Measurements from ENCODE around the gene MAPK8IP1.
"Not testable (repeated sequence)": the region's sequence is repeated elsewhere in the genome, so short reads cannot be mapped to it uniquely, and the experiment has no call there.

MAPK8IP1 gene

GRCh38 chr11:45892856-45893255 lies 7.4 kb downstream of the MAPK8IP1 start:
- no peak for DNase-seq

- no peak for DNase-seq
These were observed 9.2 kb downstream of the MAPK8IP1 start for GRCh38 chr11:45894555-45895247.

GRCh38 chr11:45895553-45896259 lies 10.3 kb downstream of the MAPK8IP1 start:
- DNase-seq: no peak

- peak; percentile 73 for DNase-seq
These were observed 11.1 kb downstream of the MAPK8IP1 start for GRCh38 chr11:45896422-45896984.

DNA sequence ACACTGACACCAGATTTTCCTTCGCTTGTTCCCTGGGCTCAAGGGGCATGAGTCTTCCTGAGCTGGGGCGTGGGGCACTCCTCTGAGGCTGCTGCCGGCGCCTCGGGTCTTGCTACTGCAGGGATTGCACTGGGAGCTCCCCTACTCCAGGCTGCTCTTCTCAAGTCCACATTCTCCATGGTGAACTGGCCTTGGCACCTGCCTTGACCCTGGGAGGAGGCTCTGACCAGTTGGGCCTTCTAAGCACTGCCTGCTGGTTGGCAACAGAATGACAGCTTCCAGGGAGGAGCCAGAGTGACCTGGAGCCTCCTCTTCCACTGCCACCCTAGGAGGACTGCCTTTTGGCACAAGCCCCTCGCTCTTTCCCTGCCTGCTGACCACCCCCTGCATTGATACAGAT lies 12.1 kb downstream of the MAPK8IP1 start:
- no peak for DNase-seq

GRCh38 chr11:45899086-45899447 lies 13.6 kb downstream of the MAPK8IP1 start:
- DNase-seq: no peak

- DNase-seq: peak; percentile 83
These were observed 14.2 kb downstream of the MAPK8IP1 start for GRCh38 chr11:45899448-45900174.

DNA sequence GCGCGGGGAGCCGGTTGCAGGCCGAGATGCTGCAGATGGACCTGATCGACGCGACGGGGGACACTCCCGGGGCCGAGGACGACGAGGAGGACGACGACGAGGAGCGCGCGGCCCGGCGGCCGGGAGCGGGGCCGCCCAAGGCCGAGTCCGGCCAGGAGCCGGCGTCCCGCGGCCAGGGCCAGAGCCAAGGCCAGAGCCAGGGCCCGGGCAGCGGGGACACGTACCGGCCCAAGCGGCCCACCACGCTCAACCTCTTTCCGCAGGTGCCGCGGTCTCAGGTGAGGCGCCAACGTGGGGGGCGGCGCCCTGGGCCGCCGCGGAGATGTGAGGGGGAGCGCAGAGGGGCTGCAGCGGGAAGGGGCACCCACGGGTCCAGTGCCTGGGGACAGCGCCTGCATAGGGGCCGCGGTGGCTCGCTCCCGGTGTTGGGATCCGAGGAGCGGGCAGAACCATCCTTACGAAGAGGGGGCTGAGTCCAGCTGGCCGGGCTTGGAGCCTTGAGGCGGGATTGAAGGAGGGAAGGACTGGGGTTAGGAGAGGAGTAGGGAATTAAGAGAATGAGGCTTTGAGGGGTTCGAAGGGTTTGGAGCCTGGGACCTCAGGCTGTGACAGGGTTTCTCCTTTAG lies 14.8 kb downstream of the MAPK8IP1 start:
- not testable (repeated sequence) for DNase-seq

DNA sequence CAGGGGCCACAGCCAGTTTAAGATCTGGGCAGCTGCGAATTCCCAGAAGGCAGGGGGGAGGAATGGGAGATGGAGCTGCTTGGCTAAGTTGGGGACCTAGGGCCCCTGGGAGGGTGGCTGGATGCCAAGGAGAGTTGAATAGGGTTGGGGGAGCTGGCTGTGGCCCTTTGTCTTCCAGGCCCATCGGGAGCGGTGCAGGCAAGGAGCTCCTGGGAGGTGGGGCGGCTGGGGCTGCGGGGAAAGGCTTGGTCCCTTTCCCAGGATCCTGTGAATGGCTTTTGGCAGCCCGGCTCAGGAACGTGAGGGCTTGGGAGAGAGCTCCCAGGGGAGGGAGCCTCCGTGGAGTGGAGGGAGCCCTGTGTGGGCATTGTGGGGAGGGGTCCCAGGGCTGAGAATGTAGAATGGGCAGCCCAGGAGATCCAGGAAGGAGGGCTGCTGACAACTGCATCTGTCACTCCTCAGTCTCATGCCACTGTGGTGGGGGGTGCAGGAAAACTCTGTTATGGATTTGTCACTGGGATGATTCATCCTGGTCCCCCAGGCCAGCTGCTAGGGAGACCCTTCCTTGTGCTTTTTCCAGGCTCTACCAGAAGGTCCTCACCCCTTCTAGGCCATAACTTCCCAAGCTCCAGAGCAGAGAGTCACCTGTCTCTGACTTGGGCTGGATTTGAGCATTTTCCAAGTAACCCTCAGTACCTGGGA lies 15.6 kb downstream of the MAPK8IP1 start:
- no peak for DNase-seq

GRCh38 chr11:45901626-45902025 lies 16.2 kb downstream of the MAPK8IP1 start:
- no peak for DNase-seq

DNA sequence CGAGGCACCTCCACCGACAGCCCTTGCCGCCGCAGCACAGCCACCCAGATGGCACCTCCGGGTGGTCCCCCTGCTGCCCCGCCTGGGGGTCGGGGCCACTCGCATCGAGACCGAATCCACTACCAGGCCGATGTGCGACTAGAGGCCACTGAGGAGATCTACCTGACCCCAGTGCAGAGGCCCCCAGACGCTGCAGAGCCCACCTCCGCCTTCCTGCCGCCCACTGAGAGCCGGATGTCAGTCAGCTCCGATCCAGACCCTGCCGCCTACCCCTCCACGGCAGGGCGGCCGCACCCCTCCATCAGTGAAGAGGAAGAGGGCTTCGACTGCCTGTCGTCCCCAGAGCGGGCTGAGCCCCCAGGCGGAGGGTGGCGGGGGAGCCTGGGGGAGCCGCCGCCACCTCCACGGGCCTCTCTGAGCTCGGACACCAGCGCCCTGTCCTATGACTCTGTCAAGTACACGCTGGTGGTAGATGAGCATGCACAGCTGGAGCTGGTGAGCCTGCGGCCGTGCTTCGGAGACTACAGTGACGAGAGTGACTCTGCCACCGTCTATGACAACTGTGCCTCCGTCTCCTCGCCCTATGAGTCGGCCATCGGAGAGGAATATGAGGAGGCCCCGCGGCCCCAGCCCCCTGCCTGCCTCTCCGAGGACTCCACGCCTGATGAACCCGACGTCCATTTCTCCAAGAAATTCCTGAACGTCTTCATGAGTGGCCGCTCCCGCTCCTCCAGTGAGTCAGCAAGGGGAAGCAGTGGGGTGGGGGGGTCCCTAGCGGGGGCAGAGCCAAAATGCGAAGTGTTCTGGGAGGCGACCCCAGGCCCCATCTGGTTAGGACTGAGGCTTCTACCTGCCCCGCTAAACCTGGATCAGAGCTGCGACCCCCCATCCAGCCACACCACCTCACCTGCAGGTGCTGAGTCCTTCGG lies 17.3 kb downstream of the MAPK8IP1 start:
- DNase-seq: no peak

DNA sequence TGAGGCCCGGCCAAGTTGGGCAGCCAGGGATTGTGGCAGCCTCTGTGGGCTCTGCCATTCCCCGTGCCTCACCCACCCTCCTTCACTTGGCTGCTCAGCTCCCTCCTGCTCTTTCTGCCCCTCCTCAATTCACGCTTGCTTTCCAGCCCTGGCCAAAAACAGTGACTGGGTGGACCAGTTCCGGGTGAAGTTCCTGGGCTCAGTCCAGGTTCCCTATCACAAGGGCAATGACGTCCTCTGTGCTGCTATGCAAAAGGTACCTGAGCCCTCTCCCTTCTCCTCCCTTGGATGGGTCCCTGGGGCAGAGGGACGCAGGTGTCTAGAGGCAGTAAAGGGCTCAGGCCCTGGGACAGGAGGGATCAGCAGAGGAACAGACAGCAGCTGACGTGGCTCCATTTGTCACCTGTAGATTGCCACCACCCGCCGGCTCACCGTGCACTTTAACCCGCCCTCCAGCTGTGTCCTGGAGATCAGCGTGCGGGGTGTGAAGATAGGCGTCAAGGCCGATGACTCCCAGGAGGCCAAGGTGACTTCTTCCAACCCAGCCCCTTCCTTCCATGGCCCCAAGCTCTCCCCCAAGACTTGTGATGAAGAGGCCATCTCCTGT lies 19.0 kb downstream of the MAPK8IP1 start:
- DNase-seq: no peak

GRCh38 chr11:45905095-45905494 lies 19.6 kb downstream of the MAPK8IP1 start:
- DNase-seq: no peak

- not testable (repeated sequence) for DNase-seq
These were observed 20.1 kb downstream of the MAPK8IP1 start for GRCh38 chr11:45905576-45905975.

DNA sequence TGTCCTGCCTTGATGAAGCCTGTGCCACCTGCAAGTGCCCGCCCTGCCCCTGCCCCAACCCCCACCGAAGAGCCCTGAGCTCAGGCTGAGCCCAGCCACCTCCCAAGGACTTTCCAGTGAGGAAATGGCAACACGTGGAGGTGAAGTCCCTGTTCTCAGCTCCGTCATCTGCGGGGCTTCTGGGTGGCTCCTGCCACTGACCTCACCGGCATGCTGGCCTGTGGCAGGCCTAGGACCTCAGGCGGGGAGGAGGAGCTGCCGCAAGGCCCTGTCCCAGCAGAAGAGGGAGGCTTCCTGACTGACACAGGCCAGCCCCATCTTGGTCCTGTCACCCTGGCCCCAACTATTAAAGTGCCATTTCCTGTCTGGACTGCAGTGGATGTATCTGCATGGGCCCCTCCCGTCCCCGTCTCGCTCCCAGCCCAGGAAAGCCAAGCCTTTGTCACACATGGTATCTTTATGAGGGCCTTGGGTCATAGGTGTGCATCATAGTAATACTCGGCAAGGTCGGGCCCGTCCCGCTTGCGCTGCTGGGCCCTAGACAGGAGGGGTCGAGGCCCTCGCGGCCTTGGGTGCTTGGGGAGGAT lies 20.7 kb downstream of the MAPK8IP1 start:
- DNase-seq: no peak

DNA sequence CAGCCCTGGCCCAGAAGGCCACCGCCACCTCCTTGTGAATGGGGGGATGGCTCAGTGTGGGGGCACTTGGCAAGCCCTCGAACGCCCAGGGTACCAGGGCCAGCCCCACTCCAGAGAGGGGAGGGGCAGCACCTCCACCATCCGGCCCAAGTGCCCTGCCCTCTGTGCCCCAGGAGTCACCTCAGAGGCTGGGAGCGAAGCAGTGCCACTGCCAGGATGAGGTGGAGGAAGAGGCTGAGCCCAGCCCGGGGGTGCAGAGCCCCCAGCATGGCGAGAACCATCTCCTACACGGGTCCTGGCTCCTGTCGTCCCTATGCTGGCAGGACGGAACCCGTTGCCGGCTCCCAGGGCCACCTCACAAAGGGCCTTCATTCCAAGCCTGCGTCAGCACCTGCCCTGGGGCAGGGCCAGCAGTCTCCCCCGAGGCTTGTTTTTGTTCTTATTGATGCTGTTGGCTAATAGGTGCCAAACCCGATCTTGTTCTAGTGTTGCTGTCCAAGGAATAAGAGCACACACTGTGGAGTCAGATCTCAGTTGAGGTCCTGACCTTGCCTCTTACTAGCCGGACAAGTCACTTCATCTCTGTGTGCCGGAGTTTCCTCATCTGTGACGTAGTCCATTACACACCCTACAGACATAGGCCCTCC lies 21.6 kb downstream of the MAPK8IP1 start, which contains the start of gene FREY1:
TSS of gene FREY1 (minus strand) at position 307 of the 647 bp plus-strand sequence. CDS start at position 281, 26 bp downstream.
- DNase-seq: no peak

GRCh38 chr11:45907911-45908370 lies 22.5 kb downstream of the MAPK8IP1 start:
- no peak for DNase-seq

- no peak for DNase-seq
These were observed 24.4 kb downstream of the MAPK8IP1 start for GRCh38 chr11:45909594-45910475.

- DNase-seq: no peak
These were observed 25.2 kb downstream of the MAPK8IP1 start for GRCh38 chr11:45910623-45911022.

Data from DMS153 (cell line).